HG03039 (cell line): ENCODE results near the gene AQP3.
A peak's percentile ranks its signal among the peaks of the same experiment; 100 is the strongest.
"Not testable (repeated sequence)": the region's sequence is repeated elsewhere in the genome, so short reads cannot be mapped to it uniquely, and the experiment has no call there.

Experiments used
- ATAC-seq: cut with Tn5 transposase; IDR thresholded peaks from one replicate; pipeline ENCODE4 v1.9.1; 2021; ENCODE audit warnings: mild to moderate bottlenecking, moderate library complexity; ENCODE audit not compliant: unreplicated experiment

AQP3 gene

DNA sequence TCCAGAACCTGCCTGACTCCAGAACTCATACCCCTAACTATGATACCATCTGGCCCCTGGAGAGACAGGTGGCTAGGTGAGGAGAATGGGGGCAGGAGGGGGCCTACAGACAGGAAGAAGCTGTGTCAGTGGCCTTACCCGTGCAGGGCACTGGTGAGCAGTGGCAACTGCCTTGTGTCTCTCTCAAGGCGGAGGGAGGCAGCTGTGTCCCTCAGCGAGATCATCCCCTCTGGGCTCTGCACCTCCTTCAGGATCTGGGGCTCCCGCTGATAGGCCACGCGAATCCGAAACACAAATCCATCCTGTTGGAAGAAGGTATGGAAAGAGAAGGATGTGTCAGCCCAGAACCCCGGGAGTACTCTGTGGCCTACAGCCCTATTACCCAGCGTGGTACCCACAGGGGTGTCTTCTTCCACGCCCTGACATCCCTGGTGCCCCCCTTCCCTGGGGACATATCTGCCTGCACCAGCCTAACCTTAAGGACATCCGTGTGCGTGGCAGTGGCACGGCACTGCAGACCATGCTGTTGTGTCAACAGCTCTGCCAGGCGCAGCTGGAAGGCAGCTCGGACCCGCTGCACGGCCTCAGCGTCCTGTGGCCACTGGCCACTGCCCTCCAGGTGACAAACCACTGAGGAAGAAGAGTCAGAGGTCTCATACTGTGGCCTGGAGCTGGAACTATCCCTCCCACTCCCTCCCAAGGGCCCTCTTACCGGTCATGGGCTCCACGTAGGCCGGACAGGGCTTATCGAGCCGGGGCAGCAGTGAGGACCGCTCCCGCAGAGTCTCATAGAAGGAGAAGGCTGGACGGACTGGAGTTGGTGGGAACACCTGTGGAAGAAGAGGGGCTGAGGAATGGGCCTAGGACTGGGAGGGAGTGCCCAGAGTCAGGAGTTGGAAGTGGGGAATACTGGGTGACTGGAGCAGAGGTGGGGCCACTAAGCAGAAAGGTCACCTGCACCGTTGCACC lies 18.5 kb upstream of the AQP3 start:
- no peak for ATAC-seq

DNA sequence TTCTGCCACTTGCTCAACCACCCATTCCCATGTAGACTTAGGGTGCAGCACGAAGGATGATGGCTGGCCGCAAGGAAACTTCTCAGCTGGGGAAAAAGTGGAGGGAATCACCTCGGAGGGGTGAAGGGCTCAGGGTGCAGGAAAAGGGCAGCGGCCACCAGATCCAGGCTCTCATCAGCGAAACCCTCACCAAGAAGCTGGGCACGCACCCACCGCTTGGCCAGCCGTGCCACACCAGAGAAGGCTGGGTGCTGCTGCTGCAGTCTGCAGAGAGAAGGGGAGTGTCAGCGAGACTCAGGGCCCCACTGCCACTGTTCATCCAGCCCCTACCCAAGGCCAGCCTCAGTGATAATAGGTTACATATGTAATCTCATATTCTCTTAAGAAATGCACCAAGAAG lies 17.7 kb upstream of the AQP3 start:
- no peak for ATAC-seq

DNA sequence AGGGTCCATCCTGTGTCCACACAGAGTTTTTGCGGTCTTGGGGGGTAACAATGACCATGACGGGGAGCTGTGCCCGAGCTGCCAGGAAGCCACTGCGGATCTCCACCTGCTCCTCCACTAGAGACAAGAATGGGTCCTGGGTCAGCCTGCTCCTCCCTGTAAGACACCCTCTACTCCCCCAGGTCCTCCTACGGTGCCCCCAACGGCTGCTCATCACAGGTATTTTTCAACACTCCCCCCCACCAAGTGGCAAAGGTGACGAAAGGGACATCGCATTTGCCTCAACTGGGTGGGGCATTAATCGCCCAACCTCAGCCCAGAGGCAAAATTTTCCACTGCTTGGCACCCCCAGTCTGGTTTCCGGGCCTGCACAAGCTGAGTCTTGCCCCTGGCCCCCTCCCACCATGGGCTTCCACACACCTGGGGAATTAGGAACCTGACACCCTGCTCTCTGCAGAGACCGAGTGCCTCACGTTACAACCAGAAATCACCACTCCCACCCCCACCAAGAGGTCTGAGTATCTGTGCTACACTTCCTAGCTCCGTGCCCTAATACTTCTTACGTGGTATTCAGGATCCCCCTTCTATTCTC lies 16.7 kb upstream of the AQP3 start:
- no peak for ATAC-seq

DNA sequence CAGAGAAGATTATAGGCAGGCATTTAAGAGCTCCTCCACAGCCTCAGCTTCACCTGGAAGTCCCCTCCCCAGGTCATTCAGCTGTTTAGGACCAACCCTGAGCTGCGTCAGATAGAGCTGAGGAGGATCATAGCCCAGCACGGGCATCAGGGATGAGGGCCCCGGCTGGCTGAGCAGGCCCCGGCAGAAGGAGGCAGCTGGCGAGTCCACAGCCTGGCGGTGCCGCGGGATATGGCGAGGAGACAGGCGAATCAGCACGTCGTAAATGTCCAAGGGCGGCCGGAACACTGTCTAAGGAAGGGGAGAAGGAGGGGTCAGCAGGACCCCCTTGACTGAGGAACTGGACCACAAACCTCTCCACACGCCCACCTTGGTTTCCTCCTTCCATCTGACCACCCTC lies 15.8 kb upstream of the AQP3 start:
- ATAC-seq, result no peak

DNA sequence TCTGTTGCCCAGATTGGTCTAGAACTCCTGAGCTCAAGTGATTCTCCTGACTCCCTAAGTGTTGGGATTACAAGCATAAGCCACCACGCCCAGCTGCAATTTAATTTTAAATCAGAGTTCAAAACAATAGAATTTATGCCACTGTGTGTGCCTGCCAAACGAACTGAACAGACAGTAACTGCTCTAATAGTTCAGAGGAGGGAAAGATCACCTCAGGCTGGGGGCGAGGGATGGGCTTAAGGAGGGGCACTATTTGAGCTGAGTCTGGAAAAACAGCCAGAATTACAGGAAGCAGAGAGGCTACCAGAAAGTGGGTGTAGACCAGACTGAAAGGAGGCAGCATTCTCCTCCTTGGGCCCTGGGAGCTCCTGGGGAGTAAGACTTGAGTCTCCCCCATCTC lies 14.1 kb upstream of the AQP3 start:
- ATAC-seq, result no peak

DNA sequence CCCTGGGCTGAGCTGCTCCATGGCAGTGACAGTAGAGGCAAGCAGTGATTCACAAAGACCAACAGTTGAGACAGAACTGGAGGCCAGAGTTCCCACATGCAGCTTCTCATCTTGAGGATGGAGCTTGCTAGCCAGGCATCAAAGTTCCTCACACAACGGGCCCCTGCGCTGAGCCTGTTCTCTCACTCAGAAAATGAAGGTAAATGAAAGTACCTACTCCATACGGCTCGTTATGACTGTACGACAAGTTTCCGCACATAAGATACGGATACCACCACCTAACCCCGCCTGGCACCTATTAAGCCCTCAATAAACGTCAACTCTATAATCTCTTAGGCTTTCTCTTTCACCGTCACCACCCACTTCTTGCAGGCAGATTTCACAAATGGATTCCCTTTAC lies 13.5 kb upstream of the AQP3 start:
- ATAC-seq, result no peak

DNA sequence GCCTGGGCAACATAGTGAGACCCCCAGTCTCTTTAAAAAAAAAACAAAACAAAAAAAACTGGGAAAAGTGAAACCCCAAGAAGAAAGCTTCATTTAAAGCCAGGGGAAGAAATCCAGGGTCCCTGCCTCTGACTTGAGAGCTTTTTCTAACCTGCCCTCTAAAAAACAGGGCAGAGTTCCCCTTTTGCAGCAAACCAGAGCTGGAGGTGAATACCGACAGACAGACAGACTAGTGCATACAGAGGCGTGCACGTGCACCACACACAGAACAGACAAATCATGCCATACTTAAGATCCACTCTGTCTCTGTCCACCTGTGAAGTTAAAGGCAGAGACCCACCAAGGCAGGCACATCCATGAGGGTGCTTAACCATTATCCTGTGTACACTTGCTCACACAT lies 11.7 kb upstream of the AQP3 start:
- ATAC-seq, result no peak

DNA sequence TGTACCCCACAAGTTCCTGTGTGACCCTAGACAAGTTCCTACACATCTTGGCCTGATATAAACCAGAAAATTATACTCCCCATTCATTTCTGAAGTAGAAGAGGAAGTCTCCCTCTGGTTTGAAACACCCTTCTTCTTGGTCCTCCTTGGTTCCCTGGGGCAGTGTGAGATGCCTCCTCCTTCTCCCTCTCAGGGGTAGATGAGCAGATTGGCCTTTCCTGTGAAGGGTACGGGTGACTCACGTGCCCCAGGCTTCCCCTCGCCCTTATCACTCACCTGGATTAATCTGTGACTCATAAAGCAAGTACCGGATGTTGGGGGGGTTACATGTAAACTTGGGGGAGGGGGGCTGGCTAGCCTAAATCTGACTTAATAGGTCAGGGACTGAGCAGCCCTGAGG lies 11.1 kb upstream of the AQP3 start:
- ATAC-seq, result no peak

DNA sequence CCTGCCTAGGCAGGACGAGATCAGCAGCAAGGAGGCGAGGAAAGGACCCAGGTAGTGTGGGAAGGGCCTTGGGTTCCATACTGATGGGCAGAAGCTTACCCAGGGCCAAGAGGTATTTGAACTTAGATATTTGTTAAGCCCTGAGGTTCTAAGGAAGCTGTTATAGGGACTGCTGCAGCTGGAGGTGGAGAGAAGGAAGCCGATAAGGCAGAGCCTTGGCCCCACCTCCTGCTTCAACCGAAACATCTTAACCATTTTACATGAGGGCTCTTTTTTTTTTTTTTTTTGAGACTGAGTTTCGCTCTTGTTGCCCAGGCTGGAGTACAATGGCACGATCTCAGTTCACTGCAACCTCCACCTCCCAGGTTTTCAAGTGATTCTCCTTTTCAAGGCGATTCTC lies 8.6 kb upstream of the AQP3 start:
- ATAC-seq, result no peak

DNA sequence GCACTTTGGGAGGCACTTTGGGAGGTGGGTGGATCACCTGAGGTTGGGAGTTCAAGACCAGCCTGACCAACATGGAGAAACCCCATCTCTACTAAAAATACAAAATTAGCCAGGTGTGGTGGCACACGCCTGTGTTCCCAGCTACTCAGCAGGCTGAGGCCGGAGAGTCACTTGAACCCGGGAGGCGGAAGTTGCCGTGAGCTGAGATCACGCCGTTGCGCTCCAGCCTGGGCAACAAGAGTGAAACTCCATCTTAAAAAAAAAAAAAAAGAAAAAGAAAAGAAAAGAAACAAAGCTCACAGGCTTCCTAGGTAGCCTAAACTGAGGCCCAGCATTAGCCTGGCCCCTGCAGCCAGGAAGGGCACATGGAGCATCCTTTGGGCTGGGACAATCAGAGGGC lies 8.1 kb upstream of the AQP3 start:
- ATAC-seq, result not testable (repeated sequence)

DNA sequence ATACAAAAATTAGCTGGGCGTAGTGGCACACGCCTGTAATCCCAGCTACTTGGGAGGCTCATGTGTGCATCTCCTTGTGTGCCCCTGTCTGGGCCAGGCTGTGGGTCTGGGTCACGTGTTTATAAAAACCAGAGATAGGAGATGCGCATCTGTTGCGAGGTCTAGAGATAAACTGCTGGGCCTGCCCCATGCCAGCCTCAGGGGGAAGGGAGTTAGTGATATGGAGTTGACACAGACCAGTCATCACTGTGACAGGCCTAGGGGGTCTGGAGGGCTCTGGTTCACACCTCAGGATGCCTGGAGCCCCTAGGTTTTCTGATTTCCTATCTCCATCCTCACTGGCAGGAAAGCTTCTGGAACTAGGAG lies 7.3 kb upstream of the AQP3 start:
- not testable (repeated sequence) for ATAC-seq

DNA sequence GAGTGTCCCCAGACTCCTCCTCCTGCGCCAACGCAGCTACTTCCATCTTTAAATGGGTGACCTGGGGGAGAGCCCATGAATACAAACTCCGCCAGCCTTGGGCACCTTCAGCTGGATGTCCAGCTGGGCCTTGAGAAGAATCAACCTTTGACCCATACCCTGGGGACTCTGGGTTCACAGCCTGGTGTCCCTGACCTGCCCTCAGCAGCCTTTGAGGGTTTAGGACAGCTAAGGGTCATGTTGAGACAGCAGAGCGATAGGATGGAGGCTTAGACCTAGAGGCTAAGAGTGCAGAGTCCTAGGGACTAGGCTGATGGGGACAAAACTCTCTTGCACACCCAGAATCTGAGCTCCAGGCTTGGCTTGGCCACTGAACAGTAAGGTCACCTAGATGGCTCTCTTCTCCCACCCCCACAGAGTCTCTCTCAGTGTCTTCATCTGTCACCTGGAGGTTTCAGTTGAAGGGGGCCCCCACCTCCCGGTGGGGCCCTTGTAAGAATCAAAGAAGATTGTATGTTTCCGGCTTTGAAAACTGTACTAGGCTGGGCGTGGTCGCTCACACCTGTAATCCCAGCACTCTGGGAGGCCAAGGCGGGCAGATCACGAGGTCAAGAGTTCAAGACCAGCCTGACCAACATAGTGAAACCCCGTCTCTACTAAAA lies 6.7 kb upstream of the AQP3 start:
- no peak for ATAC-seq

DNA sequence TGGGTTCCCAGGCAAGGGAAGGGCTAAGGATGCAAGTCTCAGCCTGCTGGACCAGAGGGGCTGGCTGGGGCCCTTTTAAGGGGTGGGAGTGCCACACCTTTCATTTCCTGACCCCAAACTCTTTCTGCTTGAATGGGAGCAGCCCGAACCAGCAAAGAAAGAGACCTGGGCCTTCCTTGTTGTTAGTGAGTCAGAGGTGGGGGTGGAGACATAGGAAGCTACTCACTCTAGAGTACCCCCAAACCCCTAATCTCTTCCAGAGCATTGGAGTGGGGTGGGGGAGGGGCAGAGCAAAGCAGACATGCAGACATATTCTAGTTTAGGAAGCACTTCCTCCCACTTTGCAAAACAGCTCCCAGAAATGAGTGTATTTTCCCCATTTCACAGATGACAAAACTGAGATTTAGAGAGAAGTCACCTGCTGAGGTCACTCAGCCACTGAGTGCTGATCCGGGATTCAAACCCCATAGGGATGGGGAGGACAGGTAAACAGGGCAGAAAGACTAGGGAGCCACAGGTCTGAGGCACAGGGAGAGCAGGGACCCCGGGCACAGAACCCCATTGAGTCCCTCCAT lies 6.0 kb upstream of the AQP3 start:
- no peak for ATAC-seq

DNA sequence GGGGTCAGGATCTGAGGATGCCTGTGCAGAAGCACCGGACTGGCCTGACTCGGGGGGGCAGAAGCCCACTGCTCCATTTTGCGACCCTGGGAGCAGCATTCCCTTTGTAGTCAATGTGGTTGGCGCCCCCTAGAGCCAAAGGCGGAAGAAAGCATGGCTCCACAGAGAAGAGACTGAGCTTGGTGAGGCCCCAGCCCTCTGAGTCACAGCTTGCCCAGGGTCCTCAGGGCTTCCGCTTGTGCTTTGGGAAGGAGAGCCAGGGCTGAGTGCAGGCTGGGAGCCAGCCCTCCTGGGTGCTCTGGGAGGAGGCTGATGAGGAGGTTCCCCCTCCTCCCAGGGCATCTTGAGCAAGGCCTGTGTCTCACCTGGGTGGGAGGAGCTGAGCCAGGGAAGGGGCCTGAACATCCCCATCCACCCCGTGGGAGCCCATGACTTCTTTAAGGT lies 5.5 kb upstream of the AQP3 start:
- no peak for ATAC-seq

DNA sequence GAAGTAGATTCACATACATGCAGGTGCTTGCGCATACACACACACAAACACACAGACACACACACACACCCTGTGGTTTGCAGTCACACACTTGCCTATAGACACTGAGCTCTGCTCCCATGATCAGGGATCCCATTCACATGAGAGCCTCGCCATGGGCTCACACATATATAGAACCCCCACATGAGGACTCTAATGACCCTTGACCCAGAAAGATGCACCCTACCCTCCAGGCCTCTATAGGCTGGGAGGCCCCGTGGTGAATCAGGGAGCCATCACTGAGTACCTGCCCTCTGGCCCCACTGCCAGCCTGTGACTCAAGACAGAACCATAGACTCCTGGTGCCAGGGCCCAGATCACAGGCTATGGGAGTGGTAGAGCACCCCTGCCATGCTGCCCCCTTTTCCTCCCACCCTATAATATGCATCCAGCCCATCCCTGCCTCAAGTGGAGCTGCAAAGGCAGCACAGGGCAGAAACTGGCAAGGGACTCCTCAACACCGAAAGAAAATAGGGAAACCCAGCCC lies 3.3 kb upstream of the AQP3 start:
- no peak for ATAC-seq

DNA sequence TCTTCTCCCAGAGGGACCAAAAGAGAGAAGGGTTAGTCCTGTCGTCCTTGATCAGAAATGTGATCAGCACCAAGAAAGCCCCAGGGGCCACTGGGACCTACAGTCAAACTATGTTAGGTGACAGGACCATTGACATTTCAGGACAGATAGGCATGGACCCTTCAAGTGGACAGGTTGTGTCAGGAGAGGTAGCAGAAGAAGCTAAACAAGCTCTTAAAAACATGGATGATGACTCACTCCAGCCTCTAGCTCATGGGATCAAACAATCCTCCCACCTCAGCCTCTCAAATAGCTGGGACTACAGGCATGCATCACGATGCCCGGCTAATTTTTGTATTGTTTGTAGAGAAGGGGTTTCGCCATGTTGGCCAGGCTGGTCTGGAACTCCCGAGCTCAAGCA lies 2.3 kb upstream of the AQP3 start:
- ATAC-seq, result no peak

DNA sequence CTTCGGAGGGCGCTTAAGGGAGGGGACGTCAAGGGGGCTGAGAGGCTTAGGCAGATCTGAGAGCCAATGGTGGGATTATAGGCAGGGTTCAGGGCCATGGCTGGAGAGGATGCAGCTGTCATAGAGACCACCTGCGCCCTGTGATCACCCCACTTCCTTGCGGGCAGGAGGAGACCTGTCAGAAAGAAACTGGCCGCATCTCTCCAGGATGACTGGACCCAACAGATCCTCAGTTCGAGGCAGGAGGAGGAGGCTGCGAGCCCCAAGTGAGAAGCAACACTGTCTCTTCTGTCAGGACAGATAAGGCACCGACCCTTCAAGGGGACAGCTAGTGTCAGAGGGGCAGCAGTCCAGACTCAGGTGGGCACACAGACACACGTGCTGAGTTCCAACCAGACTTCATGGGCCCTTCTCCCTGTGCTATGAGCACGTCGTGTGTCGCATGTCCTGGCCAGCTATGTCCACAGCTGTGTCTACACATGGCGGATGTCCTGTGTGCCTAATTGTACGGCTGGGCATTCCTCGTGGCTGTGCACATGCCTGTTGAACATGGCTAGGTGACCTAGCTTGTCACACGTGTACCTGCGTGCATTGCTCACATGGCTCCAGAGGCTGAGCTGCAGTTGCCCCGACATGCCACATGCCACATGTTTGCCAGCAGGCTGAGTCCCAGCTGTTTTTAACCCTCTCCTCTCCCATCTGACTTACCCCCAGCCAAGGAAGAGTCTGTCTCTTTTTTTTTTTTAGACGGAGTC lies 583 bp upstream of the AQP3 start:
- ATAC-seq, result no peak

DNA sequence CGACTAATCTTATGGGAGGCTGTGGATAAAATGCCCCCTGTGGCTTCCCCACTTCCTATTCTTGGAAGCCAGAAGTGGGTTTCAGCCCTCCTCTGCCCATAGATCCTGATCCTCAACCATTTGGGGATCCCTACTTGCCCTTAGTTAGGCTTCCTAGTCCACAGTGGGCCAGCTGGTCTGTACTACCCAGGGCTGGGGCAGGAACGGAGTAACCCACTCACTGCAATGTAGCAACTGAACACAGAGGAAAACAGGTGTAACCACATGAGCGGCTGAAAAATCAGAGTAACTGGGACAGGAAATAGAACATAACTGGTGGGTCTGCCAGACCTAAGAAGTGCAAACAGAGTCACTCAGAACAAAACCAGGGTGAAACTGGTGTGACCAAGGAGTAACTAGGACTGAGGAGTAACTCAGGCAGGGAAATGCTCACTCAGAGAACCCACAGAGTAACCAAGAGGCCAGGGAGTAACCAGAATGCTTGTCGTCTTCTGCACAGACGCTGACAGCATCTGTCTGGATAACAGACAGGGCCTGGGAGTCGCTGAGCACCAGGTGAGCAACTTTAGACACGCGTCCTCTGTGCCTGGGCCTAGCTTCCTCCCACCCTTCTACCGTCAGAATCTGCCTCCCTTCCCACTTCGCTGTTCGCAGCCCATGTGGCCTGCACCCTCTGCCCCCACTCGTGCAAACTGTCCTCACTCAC lies 1.0 kb downstream of the AQP3 start:
- ATAC-seq, result peak; percentile 78

DNA sequence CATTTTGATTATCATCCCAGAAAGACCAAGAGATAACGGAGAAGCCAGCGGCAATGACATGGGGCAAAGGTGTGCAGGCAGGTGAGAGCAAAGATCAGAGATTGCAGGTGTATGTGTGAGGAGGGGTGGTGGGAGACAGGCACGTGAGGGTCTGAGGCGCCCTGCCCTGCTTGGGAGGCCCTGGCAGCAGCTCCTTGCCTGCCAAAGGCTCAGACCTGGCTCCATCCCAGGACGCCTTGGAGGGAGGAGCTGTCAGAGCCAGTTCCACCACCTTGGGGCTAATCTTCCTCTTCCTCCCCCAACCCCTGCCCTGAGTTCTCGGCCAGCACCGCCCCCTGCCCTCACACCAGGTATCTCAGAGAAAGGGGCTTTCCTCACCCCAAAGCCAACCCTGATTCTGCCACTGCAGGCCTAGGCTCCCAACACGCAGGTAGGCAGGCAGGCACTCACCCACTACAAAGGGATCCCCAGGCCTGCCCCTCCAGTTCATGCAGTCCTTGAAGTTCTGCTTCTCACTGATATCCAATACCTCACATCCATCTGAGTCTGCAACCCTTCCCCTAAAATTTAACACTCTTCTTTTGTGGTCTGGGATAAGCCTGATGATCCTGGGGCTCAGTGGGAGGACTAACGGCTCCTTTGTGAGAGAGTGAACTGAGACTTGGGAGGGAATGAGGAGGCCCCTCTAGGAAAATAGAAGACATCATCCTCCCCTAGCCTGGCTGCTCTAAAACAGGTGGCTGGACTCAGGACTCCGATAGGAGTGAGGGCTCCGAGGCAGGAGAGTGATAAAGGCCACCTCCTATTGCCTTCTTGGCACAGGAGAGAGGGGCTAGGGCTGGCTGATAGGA lies 1.8 kb downstream of the AQP3 start:
- no peak for ATAC-seq
